Vagina (tissue), 2 donors: ENCODE results near the gene NPAS3. TPM values are rescaled to one million over a fixed set of nuclear protein-coding genes. Genes with fewer than 3 reads are reported as not detected.

Experiments used
- DNase-seq, 2 donors: peaks; one replicate each; pipeline ENCODE4 v3.0.0-alpha.2; 2017; ENCODE audit errors: extremely low spot score in 2 of 2
- H3K27ac ChIP-seq: fragments of 200-600 bp; sonication (generic); one replicate; pipeline ENCODE4 v1.5.1; 2019
- H3K27me3 ChIP-seq: fragments of 200-600 bp; sonication (generic); one replicate; pipeline ENCODE4 v1.5.1; 2019
- H3K36me3 ChIP-seq, 2 donors: fragments of 200-600 bp; sonication (generic); one replicate each; pipeline ENCODE4 v1.5.1; 2017 to 2019
- H3K4me1 ChIP-seq: fragments of 200-600 bp; sonication (generic); one replicate; pipeline ENCODE4 v1.5.1; 2019
- H3K4me3 ChIP-seq, 2 donors: fragments of 200-600 bp; sonication (generic); 1 replicate in 1 of 2; 2 replicates in 1 of 2; pipeline ENCODE4 v1.5.1; 2016 to 2019
- H3K9me3 ChIP-seq: fragments of 200-600 bp; sonication (generic); one replicate; pipeline ENCODE4 v1.5.1; 2019
- POLR2A ChIP-seq, 2 donors: fragments of 450-650 bp; IDR thresholded peaks; one replicate each; pipeline ENCODE4 v1.6.1; 2017; ENCODE audit warnings: antibody characterized with exemption in 2 of 2, mild to moderate bottlenecking in 2 of 2, moderate library complexity in 2 of 2
- POLR2AphosphoS5 ChIP-seq, 2 donors: sonication (generic); formaldehyde crosslinking; IDR thresholded peaks; one replicate each; pipeline ENCODE4 v1.9.0; 2017; ENCODE audit warnings: antibody characterized with exemption in 2 of 2, mild to moderate bottlenecking in 2 of 2, low read depth in 1 of 2; ENCODE audit not compliant: insufficient read depth in 1 of 2
- intact Hi-C: fragments of 100-400 bp; cut with DNase I; formaldehyde crosslinking; loops from one replicate; pipeline ENCODE4 v1.15.1; 2023
- total RNA-seq: library from RNA; depleted of rRNA; stranded (reverse); fragments of >200 nt; gene quantifications from one replicate; pipeline ENCODE4 v1.2.3, GENCODE V29; 2016
- TF ChIP-seq, protein P1 (sequence below), 3 experiments: fragments of 450-650 bp in 2 of 3; fragments of 200-600 bp in 1 of 3; sonication (generic) in 1 of 3; IDR thresholded peaks; one replicate each; pipeline ENCODE4 v1.5.1; 2017 to 2019; ENCODE audit warnings: antibody characterized with exemption in 3 of 3, mild to moderate bottlenecking in 2 of 3, moderate library complexity in 2 of 3

The NPAS3 gene
- total RNA-seq, 1 donor from 2014 or later = 1.2 TPM

DNA sequence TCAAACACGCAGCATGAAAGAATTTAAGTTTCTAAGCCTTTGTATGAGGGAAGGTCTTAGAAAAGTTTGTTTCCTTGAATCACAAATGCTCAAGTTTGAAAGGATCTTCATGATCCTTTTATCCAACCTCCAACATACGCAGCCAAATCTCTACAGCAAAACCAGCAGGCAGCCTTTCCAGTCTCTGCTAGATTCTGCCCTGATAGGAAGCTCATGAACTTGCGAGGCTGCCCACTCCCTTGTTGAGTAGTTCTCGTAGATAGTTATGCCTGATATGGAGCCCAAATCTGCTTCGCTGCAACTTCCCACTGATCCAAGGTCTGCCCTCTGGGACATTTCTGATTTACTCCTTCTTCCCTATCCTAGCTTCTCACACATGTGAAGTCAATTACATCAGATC is 739.3 kb downstream of the NPAS3 start:
- Histone ChIP-seq H3K27ac (no peak overlapping the region), H3K9me3 (no peaks in the 10 kb centered on the region), H3K4me3 (no peak overlapping the region), H3K36me3 (no peaks in the 10 kb centered on the region), H3K27me3 (no peaks in the 10 kb centered on the region), H3K4me1 (peaks cover 6% of the 10 kb centered on the region)
- TF ChIP-seq, protein P1, sequence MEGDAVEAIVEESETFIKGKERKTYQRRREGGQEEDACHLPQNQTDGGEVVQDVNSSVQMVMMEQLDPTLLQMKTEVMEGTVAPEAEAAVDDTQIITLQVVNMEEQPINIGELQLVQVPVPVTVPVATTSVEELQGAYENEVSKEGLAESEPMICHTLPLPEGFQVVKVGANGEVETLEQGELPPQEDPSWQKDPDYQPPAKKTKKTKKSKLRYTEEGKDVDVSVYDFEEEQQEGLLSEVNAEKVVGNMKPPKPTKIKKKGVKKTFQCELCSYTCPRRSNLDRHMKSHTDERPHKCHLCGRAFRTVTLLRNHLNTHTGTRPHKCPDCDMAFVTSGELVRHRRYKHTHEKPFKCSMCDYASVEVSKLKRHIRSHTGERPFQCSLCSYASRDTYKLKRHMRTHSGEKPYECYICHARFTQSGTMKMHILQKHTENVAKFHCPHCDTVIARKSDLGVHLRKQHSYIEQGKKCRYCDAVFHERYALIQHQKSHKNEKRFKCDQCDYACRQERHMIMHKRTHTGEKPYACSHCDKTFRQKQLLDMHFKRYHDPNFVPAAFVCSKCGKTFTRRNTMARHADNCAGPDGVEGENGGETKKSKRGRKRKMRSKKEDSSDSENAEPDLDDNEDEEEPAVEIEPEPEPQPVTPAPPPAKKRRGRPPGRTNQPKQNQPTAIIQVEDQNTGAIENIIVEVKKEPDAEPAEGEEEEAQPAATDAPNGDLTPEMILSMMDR (IDR thresholded peaks at IDR 0.05) = no peak
- TF ChIP-seq POLR2AphosphoS5 (IDR thresholded peaks at IDR 0.05; ENCODE audit: insufficient read depth in 1 of 2, low read depth in 1 of 2) (no peak), POLR2A (IDR thresholded peaks at IDR 0.05) (no peak)
- no peak for DNase-seq
- intact Hi-C loops = no loop called here

DNA sequence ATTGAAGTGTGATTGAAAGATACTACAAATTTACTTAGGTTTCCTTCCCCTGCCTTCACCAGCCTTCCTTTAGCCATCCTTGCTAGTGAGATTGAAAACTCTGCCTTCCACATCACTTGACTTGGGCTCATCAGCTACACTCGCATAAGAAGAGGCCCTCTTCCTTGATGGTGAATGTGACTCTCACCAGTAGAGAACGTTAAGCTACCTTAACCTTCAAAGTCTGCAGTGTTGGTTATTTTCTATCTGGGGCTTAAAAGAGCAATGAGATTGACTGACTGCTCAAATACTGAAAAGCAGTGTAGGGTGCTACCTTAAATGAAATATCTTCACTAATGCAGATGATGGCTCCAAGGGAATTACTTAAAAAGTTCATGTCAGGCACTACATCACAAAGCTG is 740.3 kb downstream of the NPAS3 start:
- Histone ChIP-seq H3K27me3 (no peaks in the 10 kb centered on the region), H3K9me3 (no peaks in the 10 kb centered on the region), H3K4me3 (no peak overlapping the region), H3K4me1 (peaks cover 10% of the 10 kb centered on the region), H3K36me3 (no peaks in the 10 kb centered on the region), H3K27ac (no peak overlapping the region)
- TF ChIP-seq POLR2AphosphoS5 (IDR thresholded peaks at IDR 0.05; ENCODE audit: insufficient read depth in 1 of 2, low read depth in 1 of 2) (no peak), POLR2A (IDR thresholded peaks at IDR 0.05) (no peak)
- TF ChIP-seq, protein P1 (IDR thresholded peaks at IDR 0.05) = no peak
- intact Hi-C loops = no loop called here
- no peak for DNase-seq

DNA sequence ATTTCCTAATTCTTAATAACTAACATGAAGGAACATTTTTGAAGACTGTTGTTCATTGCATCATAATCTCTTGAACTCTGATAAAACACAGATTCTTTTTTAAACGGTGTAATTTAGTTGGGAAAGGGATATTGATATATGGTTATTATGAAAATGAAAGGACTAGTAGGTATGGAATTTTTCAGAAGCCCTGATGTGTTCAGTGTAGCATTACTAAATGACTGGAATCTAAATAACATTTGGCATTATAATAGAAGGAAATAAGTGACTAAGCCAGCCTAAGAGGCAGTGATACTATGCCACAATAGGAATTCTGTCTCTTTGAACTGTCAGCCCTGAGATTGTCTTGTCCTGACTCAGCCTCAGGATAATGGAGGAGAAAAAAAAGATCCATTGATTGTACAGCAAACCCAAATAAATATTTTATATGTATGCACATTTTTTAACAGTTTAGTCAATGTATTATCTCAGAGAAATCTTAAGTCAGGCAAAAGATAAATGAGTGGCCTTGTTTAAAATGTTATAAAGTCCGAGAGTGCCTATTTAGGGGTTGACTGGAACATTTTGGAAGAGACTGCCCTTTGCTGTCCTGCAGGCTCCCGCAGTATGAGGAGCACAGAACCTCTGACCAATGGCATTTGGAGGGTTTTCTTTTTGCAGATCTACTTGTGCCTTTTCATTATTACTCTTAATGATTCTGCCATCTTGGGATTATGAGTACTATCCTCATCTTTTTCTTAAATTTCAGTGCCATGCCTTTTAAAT is 741.0 kb downstream of the NPAS3 start:
- Histone ChIP-seq H3K27ac (no peak overlapping the region), H3K9me3 (no peaks in the 10 kb centered on the region), H3K36me3 (no peaks in the 10 kb centered on the region), H3K27me3 (no peaks in the 10 kb centered on the region), H3K4me1 (peaks cover 10% of the 10 kb centered on the region), H3K4me3 (no peak overlapping the region)
- intact Hi-C loops = no loop called here
- DNase-seq = no peak
- TF ChIP-seq, protein P1 (IDR thresholded peaks at IDR 0.05) = no peak
- TF ChIP-seq POLR2A (IDR thresholded peaks at IDR 0.05) (no peak), POLR2AphosphoS5 (IDR thresholded peaks at IDR 0.05; ENCODE audit: insufficient read depth in 1 of 2, low read depth in 1 of 2) (no peak)

DNA sequence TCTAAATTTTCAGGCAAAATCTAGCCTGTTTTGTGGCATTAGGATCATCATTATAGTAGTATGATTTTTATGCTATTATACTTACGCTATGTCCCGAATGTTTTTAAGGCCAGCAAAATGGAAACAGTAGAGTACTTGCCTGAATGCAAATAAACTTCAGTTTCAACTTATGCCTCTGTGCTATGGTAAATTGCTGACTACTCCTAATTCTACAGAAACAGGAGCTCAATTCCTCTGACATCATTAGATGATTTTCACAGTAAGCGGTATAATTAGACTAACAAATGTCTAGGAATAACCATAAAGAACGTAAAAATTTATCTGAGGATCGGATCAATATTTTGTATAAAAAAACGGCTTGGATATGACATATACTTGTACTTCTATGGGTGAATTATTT is 742.2 kb downstream of the NPAS3 start:
- TF ChIP-seq POLR2A (IDR thresholded peaks at IDR 0.05) (no peak), POLR2AphosphoS5 (IDR thresholded peaks at IDR 0.05; ENCODE audit: insufficient read depth in 1 of 2, low read depth in 1 of 2) (no peak)
- TF ChIP-seq, protein P1 (IDR thresholded peaks at IDR 0.05) = no peak
- no peak for DNase-seq

DNA sequence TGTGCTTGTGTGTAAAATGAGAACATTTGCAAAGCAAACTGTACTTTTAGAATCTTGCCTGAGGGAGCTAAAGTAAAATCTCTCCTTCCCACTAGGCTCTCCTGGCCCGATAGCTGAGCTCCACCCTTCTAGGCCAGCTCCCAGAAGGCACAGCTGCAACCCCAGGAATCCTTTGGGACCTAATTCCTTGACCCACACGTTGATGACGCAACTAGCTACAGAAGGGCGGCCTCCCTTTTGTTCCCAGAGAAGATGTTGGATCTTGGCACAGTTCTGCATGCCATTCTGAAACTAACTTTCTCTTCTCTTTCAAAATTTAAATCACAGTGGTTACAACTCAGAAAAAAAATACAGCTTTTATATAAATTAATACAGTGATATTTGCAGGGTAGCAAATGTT is 744.1 kb downstream of the NPAS3 start:
- intact Hi-C loops = no loop called here
- Histone ChIP-seq H3K9me3 (no peaks in the 10 kb centered on the region), H3K27me3 (no peaks in the 10 kb centered on the region), H3K27ac (no peak overlapping the region), H3K4me3 (no peak overlapping the region), H3K4me1 (peaks cover 14% of the 10 kb centered on the region), H3K36me3 (no peaks in the 10 kb centered on the region)
- DNase-seq = no peak
- TF ChIP-seq POLR2AphosphoS5 (IDR thresholded peaks at IDR 0.05; ENCODE audit: insufficient read depth in 1 of 2, low read depth in 1 of 2) (no peak), POLR2A (IDR thresholded peaks at IDR 0.05) (no peak)
- TF ChIP-seq, protein P1 (IDR thresholded peaks at IDR 0.05) = no peak

More for the DNA sequence above, 742.2 kb downstream of the NPAS3 start:
- H3K4me1 ChIP-seq = peaks cover 11% of the 10 kb centered on the region
- no peak overlapping the region for H3K4me3 ChIP-seq
- H3K36me3 ChIP-seq = no peaks in the 10 kb centered on the region
- intact Hi-C loops = no loop called here
- H3K9me3 ChIP-seq = no peaks in the 10 kb centered on the region
- H3K27ac ChIP-seq = no peak overlapping the region
- H3K27me3 ChIP-seq = no peaks in the 10 kb centered on the region
